Measurements from ENCODE around the gene FRAT1. TPM values are rescaled to one million over a fixed set of nuclear protein-coding genes. Genes with fewer than 3 reads are reported as not detected.

Gene FRAT1
- total and polyA plus RNA-seq, 2 of the 8 experiments (the other 6 are each of a cell fraction or from before 2014, with no cell fraction given), result 1.9 to 5.2 TPM

GRCh38 chr10:97298223-97298571, 20.9 kb upstream of the FRAT1 start (continued):
- no peak for TF ChIP-seq POLR2A (IDR thresholded peaks at IDR 0.05; ENCODE audit: control extremely low read depth in 1 of 2, low read depth in 2 of 2, low read length in 2 of 2)
- TF ChIP-seq SIX5 (IDR thresholded peaks at IDR 0.05; ENCODE audit: low read depth, low read length), result no peak
- TF ChIP-seq USF2 (IDR thresholded peaks at IDR 0.05; ENCODE audit: low read length), result no peak
- TF ChIP-seq EGR1 (IDR thresholded peaks at IDR 0.05; ENCODE audit: borderline replicate concordance, low read depth, low read length), result no peak

All from H1 (cell line).